ENCODE measurements around the gene MAPKBP1. TPM values are rescaled to one million over a fixed set of nuclear protein-coding genes. Genes with fewer than 3 reads are reported as not detected.
A peak's percentile ranks its signal among the peaks of the same experiment; 100 is the strongest.
"Not testable (repeated sequence)": the region's sequence is repeated elsewhere in the genome, so short reads cannot be mapped to it uniquely, and the experiment has no call there.

MAPKBP1 gene, protein sequence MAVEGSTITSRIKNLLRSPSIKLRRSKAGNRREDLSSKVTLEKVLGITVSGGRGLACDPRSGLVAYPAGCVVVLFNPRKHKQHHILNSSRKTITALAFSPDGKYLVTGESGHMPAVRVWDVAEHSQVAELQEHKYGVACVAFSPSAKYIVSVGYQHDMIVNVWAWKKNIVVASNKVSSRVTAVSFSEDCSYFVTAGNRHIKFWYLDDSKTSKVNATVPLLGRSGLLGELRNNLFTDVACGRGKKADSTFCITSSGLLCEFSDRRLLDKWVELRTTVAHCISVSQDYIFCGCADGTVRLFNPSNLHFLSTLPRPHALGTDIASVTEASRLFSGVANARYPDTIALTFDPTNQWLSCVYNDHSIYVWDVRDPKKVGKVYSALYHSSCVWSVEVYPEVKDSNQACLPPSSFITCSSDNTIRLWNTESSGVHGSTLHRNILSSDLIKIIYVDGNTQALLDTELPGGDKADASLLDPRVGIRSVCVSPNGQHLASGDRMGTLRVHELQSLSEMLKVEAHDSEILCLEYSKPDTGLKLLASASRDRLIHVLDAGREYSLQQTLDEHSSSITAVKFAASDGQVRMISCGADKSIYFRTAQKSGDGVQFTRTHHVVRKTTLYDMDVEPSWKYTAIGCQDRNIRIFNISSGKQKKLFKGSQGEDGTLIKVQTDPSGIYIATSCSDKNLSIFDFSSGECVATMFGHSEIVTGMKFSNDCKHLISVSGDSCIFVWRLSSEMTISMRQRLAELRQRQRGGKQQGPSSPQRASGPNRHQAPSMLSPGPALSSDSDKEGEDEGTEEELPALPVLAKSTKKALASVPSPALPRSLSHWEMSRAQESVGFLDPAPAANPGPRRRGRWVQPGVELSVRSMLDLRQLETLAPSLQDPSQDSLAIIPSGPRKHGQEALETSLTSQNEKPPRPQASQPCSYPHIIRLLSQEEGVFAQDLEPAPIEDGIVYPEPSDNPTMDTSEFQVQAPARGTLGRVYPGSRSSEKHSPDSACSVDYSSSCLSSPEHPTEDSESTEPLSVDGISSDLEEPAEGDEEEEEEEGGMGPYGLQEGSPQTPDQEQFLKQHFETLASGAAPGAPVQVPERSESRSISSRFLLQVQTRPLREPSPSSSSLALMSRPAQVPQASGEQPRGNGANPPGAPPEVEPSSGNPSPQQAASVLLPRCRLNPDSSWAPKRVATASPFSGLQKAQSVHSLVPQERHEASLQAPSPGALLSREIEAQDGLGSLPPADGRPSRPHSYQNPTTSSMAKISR (N-terminal part only)
- total RNA-seq: 31.9 and 36.6 TPM in 2 replicates
- long read RNA-seq, partial matches to known transcripts: 0 of 5 reads
- long read RNA-seq, other reads (novel, unspliced or antisense): 5 of 5 reads

DNA sequence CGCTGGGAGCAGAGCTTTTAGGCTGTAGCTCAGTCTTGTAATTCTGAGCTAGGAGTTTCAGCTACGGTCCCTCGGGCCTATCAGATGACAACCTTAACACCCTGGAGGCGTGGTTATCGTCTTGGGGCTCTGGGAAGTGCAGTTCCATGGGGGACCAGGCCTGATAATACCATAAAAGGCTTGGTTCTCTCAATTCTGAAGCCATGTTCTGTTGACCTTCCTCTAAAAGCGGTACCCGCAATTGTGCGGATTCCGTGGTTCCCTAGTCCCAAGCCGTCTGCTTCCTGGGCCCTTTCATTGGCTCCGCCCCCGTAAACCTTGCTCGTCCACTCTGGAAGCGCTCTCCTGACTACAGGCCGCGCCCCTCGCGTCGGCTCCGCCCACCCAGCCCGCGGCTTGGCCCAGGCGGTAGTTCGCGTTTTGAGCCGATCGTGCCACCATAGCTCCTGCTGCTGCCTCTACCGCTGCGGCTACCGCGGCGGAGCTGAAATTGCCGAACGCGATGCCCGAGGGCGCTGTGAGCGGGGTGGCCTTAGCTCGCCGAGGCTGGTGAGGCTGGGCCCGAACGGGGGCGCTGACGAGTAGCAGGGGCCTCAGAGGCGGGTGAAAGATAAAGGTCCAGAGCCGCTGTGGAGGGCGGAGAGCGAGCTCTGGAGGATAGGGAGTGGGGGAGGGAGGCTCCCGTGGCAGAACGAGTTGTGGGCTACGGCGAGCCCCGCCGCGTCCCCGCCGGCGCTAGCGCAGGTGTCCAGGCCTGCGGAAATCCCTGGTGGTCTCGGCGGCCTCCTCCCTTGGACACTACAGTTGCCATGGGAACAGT is at the start of gene MAPKBP1:
TSS of gene MAPKBP1 (plus strand) at position 423 of the 820 bp plus-strand sequence. CDS start 792 bp downstream, outside the sequence.
- Mint-ChIP-seq H3K27me3 (ENCODE audit: low read depth) (no peaks in the 10 kb centered on the region), H3K9me3 (no peaks in the 10 kb centered on the region), H3K36me3 (ENCODE audit: low read depth) (no peaks in the 10 kb centered on the region), H3K4me1 (peaks cover 48% of the 10 kb centered on the region), H3K27ac (ENCODE audit: unreplicated experiment) (peak within 1 kb of the TSS; percentile 91), H3K4me3 (peak within 1 kb of the TSS; percentile 95)
- DNase-seq (ENCODE audit: low read depth, low spot score): peak; percentile 95
- TF ChIP-seq, protein P1, sequence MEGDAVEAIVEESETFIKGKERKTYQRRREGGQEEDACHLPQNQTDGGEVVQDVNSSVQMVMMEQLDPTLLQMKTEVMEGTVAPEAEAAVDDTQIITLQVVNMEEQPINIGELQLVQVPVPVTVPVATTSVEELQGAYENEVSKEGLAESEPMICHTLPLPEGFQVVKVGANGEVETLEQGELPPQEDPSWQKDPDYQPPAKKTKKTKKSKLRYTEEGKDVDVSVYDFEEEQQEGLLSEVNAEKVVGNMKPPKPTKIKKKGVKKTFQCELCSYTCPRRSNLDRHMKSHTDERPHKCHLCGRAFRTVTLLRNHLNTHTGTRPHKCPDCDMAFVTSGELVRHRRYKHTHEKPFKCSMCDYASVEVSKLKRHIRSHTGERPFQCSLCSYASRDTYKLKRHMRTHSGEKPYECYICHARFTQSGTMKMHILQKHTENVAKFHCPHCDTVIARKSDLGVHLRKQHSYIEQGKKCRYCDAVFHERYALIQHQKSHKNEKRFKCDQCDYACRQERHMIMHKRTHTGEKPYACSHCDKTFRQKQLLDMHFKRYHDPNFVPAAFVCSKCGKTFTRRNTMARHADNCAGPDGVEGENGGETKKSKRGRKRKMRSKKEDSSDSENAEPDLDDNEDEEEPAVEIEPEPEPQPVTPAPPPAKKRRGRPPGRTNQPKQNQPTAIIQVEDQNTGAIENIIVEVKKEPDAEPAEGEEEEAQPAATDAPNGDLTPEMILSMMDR (conservative IDR thresholded peaks at IDR 0.05): peak; percentile 67

DNA sequence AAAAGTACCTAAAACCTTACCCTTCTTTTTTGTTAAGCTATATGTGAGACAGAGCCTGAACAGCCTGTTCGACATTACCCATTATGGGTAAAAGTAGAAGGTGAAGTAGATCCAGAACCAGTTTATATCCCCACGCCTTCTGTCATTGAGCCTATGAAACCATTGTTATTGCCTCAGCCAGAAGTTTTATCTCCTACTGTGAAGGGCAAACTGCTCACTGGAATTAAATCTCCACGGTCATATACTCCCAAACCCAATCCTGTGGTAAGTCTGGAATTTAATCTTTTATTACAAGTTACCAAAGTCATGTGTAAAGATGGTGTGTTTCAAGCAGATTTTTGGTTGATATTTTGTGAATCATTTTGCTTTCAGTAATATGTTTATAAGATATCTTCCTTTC is 47.1 kb upstream of the MAPKBP1 start:
- Mint-ChIP-seq H3K9me3 (no peaks in the 10 kb centered on the region), H3K4me1 (no peaks in the 10 kb centered on the region), H3K27me3 (ENCODE audit: low read depth) (no peaks in the 10 kb centered on the region), H3K27ac (ENCODE audit: unreplicated experiment) (no peak overlapping the region), H3K36me3 (ENCODE audit: low read depth) (no peaks in the 10 kb centered on the region), H3K4me3 (no peak overlapping the region)
- DNase-seq (ENCODE audit: low read depth, low spot score): no peak
- TF ChIP-seq, protein P1 (conservative IDR thresholded peaks at IDR 0.05): no peak

DNA sequence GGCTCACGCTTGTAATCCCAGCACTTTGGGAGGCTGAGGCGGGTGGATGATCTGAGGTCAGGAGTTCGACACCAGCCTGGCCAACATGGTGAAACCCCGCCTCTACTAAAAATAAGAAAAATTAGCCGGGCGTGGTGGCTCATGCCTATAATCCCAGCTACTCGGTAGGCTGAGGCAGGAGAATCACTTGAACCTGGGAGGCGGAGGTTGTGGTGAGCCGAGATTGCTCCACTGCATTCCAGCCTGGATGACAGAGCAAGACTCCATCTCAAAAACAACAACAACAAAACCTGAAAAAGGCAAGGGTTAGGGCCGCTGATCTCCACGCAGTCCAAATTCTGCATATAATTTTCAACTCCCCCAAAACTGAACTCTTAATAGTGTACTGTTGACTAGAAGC is 46.2 kb upstream of the MAPKBP1 start:
- not testable (repeated sequence) for H3K27ac Mint-ChIP-seq (ENCODE audit: unreplicated experiment)

DNA sequence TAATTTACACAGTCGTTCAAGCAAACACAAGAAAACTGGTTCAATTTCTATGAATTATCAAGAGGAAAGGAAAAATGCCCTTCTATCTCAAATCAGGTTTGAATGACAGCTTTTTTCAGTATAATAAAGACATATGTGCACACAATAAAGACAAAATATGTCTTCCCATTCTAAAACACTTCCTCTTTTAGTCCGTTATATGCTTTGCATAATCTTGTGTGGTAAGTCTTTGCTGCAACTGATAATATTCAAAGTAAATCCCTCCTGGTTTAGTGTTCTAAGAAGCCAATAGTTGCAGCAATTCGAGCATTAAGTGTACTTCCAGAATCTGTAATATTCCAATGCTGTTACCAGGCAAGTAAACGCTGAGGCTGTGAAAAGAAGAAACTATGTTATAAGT is 43.7 kb upstream of the MAPKBP1 start:
- no peak overlapping the region for H3K4me3 Mint-ChIP-seq
- TF ChIP-seq, protein P1 (conservative IDR thresholded peaks at IDR 0.05): no peak
- no peaks in the 10 kb centered on the region for H3K27me3 Mint-ChIP-seq (ENCODE audit: low read depth)
- H3K4me1 Mint-ChIP-seq: no peaks in the 10 kb centered on the region
- H3K36me3 Mint-ChIP-seq (ENCODE audit: low read depth): peaks cover 5% of the 10 kb centered on the region
- no peak for DNase-seq (ENCODE audit: low read depth, low spot score)
- H3K9me3 Mint-ChIP-seq: no peaks in the 10 kb centered on the region
- H3K27ac Mint-ChIP-seq (ENCODE audit: unreplicated experiment): peak overlapping the region; percentile 35

More for the DNA sequence above, 46.2 kb upstream of the MAPKBP1 start:
- not testable (repeated sequence) for H3K9me3 Mint-ChIP-seq; H3K36me3 Mint-ChIP-seq (ENCODE audit: low read depth); H3K4me1 Mint-ChIP-seq; H3K4me3 Mint-ChIP-seq; DNase-seq (ENCODE audit: low read depth, low spot score); H3K27me3 Mint-ChIP-seq (ENCODE audit: low read depth)

DNA sequence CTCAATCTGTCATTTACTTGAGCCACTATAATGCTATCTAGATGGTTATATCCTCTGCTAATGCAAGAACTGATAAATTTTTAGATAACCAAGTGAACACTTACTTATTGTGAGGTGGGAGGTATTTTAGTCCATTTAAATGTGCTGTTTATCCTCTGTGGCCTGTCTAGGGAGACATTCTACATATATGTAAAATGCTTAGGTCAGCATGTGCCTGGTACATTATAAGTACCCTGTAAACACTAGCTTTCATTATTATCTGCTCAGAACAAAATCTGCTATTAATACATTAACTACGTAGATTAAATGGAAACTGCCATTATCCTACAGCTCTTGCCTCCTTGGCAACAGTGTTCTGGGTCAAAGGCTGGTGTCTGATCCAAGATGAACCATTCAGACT is 41.8 kb upstream of the MAPKBP1 start:
- DNase-seq (ENCODE audit: low read depth, low spot score): no peak
- Mint-ChIP-seq H3K4me3 (no peak overlapping the region), H3K27ac (ENCODE audit: unreplicated experiment) (no peak overlapping the region), H3K4me1 (no peaks in the 10 kb centered on the region), H3K9me3 (no peaks in the 10 kb centered on the region), H3K27me3 (ENCODE audit: low read depth) (no peaks in the 10 kb centered on the region), H3K36me3 (ENCODE audit: low read depth) (peaks cover 5% of the 10 kb centered on the region)
- TF ChIP-seq, protein P1 (conservative IDR thresholded peaks at IDR 0.05): no peak

All from neural crest cell (in vitro differentiated cells).